GM12878 (cell line): ENCODE measurements around the gene QSOX2. TPM values are rescaled to one million over a fixed set of nuclear protein-coding genes. Genes with fewer than 3 reads are reported as not detected.

ENCODE experiments used
- ATAC-seq: fragments of 200-7000 bp; cut with Tn5 transposase; 3 replicates; pipeline ENCODE4 v1.9.1; 2020; ENCODE audit warnings: mild to moderate bottlenecking, moderate library complexity
- BruUV-seq: library from RNA; stranded (reverse); fragments of 400-500 nt; replicated peaks from 2 replicates; lab custom pipeline; 2021; lab: Mats Ljungman, UMichigan
- CTCF ChIA-PET: fragments of 300-600 bp; sonication (Branson Sonifier 250); formaldehyde crosslinking; extraction: SDS; loops from one replicate; lab custom pipeline; 2021; ENCODE audit warnings: inconsistent platforms; lab: Yijun Ruan, JAX
- POLR2A ChIA-PET: fragments of 350-600 bp; formaldehyde crosslinking; extraction: SDS; loops from one replicate; lab custom pipeline; 2021; ENCODE audit warnings: inconsistent platforms; lab: Charles Lee
- RAD21 ChIA-PET: fragments of 300-600 bp; sonication (Branson Sonifier 250); formaldehyde crosslinking; loops from one replicate; lab custom pipeline; 2023; ENCODE audit warnings: antibody characterized with exemption; ENCODE audit not compliant: unreplicated experiment; lab: Charles Lee
- SMC1A ChIA-PET: fragments of 300-600 bp; sonication (Branson Sonifier 250); formaldehyde crosslinking; loops from one replicate; lab custom pipeline; 2023; ENCODE audit not compliant: unreplicated experiment, uncharacterized antibody; lab: Charles Lee
- DNase-seq: peaks from one replicate; pipeline ENCODE4 v3.0.0-alpha.2; 2011; ENCODE audit warnings: low read depth, low spot score
- FAIRE-seq: peaks from 3 replicates; lab custom pipeline; 2011; peaks lifted over from hg19 to GRCh38; lab: Jason Lieb, UNC
- H2AFZ ChIP-seq: 2 replicates; pipeline ENCODE4 v1.6.0; 2011; ENCODE audit warnings: low read depth, low read length, control low read depth; ENCODE audit not compliant: control insufficient read depth
- H3K27ac ChIP-seq: 2 replicates; pipeline ENCODE4 v1.5.1; 2011; ENCODE audit warnings: control low read depth; ENCODE audit not compliant: control insufficient read depth, insufficient read depth
- H3K27me3 ChIP-seq, 2 experiments: replicated peaks in 1 of 2; 2 replicates each; pipeline versions ENCODE4 v1.6.0 to v1.6.1; 2011; ENCODE audit warnings: low read length in 1 of 2; ENCODE audit not compliant: control insufficient read depth in 2 of 2, insufficient read depth in 2 of 2
- H3K36me3 ChIP-seq, 2 experiments: 2 replicates each; pipeline ENCODE4 v1.5.1; 2011; ENCODE audit warnings: low read length in 1 of 2; ENCODE audit not compliant: control insufficient read depth in 2 of 2, insufficient read depth in 2 of 2
- H3K4me1 ChIP-seq: 2 replicates; pipeline ENCODE4 v1.6.1; 2011; ENCODE audit warnings: mild to moderate bottlenecking, low read length, moderate library complexity, mixed read lengths; ENCODE audit not compliant: control insufficient read depth, insufficient read depth
- H3K4me2 ChIP-seq: 2 replicates; pipeline ENCODE4 v1.6.0; 2011; ENCODE audit warnings: control low read depth; ENCODE audit not compliant: control insufficient read depth, insufficient read depth
- H3K4me3 ChIP-seq: fragments of 200-600 bp; sonication (generic); 2 replicates; pipeline ENCODE4 v1.5.1; 2016
- H3K79me2 ChIP-seq: 2 replicates; pipeline ENCODE4 v1.6.0; 2011; ENCODE audit warnings: low read length; ENCODE audit not compliant: control insufficient read depth, insufficient read depth
- H3K9ac ChIP-seq: 2 replicates; pipeline ENCODE4 v1.8.0; 2011; ENCODE audit warnings: low read length, control low read depth, mixed read lengths; ENCODE audit not compliant: control insufficient read depth, insufficient read depth
- H3K9me3 ChIP-seq: replicated peaks from 3 replicates; pipeline ENCODE4 v1.5.1; 2011; ENCODE audit warnings: mild to moderate bottlenecking, low read length; ENCODE audit not compliant: control insufficient read depth, insufficient read depth
- H4K20me1 ChIP-seq: 2 replicates; pipeline ENCODE4 v1.6.0; 2011; ENCODE audit not compliant: control insufficient read depth, insufficient read depth
- CBX5 ChIP-seq: sonication (generic); IDR thresholded peaks from 2 replicates; pipeline ENCODE4 v1.6.1; 2016; ENCODE audit warnings: low read depth, moderate library complexity, mild to moderate bottlenecking, inconsistent platforms
- MXI1 ChIP-seq: fragments of 150-350 bp; IDR thresholded peaks from 2 replicates; pipeline ENCODE4 v1.6.1; 2011; ENCODE audit warnings: low read depth, mild to moderate bottlenecking, inconsistent platforms, low read length, improper control_type of control experiment
- MYB ChIP-seq: fragments of 150-350 bp; IDR thresholded peaks from 2 replicates; pipeline ENCODE4 v1.6.1; 2014; ENCODE audit warnings: mild to moderate bottlenecking, low read depth, low read length, borderline replicate concordance
- NR2C1 ChIP-seq: fragments of 450-650 bp; IDR thresholded peaks from 2 replicates; pipeline ENCODE4 v1.6.1; 2017; ENCODE audit warnings: antibody characterized with exemption, mild to moderate bottlenecking, moderate library complexity
- PAX8 ChIP-seq: fragments of 450-650 bp; IDR thresholded peaks from 2 replicates; pipeline ENCODE4 v1.6.1; 2017; ENCODE audit warnings: mild to moderate bottlenecking, moderate library complexity
- PML ChIP-seq: IDR thresholded peaks from 2 replicates; pipeline ENCODE4 v1.6.1; 2012; ENCODE audit warnings: low read length, inconsistent platforms
- SRF ChIP-seq, 2 experiments: IDR thresholded peaks; 2 replicates each; pipeline ENCODE4 v1.6.1; 2011; ENCODE audit warnings: low read depth in 2 of 2, low read length in 2 of 2, mild to moderate bottlenecking in 1 of 2, moderate library complexity in 1 of 2
- TCF12 ChIP-seq: IDR thresholded peaks from 2 replicates; pipeline ENCODE4 v1.6.1; 2011; ENCODE audit warnings: low read depth, mild to moderate bottlenecking, low read length
- YBX1 ChIP-seq: fragments of 450-650 bp; IDR thresholded peaks from 2 replicates; pipeline ENCODE4 v1.6.1; 2016; ENCODE audit warnings: antibody characterized with exemption
- ZNF207 ChIP-seq: fragments of 450-650 bp; IDR thresholded peaks from 2 replicates; pipeline ENCODE4 v1.6.1; 2014; ENCODE audit warnings: antibody characterized with exemption, mild to moderate bottlenecking, borderline replicate concordance
- ZNF687 ChIP-seq: fragments of 450-650 bp; IDR thresholded peaks from 2 replicates; pipeline ENCODE4 v1.6.1; 2017; ENCODE audit warnings: mild to moderate bottlenecking, moderate library complexity
- WGBS: methylation state at CpG from one replicate; pipeline ENCODE4 v1.1.6; 2016; ENCODE audit warnings: low lambda C conversion rate; ENCODE audit not compliant: insufficient replicate concordance, insufficient coverage; ENCODE audit errors: missing lambda C conversion rate; 5-methylcytosine and 5-hydroxymethylcytosine counted together
- in situ Hi-C: fragments of 300-500 bp; cut with MboI; formaldehyde crosslinking; loops from 9 replicates; pipeline ENCODE4 v1.14.3; 2018; ENCODE audit warnings: mixed read lengths
- intact Hi-C: fragments of 100-400 bp; cut with micrococcal nuclease; formaldehyde crosslinking; loops from one replicate; pipeline ENCODE4 v1.14.2; 2022; ENCODE audit not compliant: unreplicated experiment
- polyA plus RNA-seq, 11 experiments: library from polyadenylated mRNA; depleted of rRNA in 4 of 11; unstranded in 6 of 11; stranded (reverse) in 5 of 11; fragments of >200 nt; fragmentation: Nextera tagmentation in 4 of 11; fragmentation: Illumina TruSeq in 1 of 11; extraction: Ambion mirVana in 4 of 11; extraction: Trizol in 1 of 11; gene quantifications; 1 replicate in 1 of 11; 2 replicates in 10 of 11; pipeline versions ENCODE4 v1.2.1 to v1.2.3, GENCODE V29; 2011 to 2016; ENCODE audit warnings: inconsistent platforms in 2 of 11, missing spikeins in 2 of 11, low read depth in 1 of 11
- total RNA-seq, 4 experiments: library from RNA; depleted of rRNA in 3 of 4; stranded (reverse); fragments of >200 nt in 3 of 4; fragmentation: Illumina TruSeq in 1 of 4; extraction: Trizol in 1 of 4; gene quantifications; 2 replicates each; pipeline versions ENCODE4 v1.2.1 to v1.2.3, GENCODE V29; 2013 to 2021
- TF ChIP-seq, protein P1 (sequence below): fragments of 450-650 bp; IDR thresholded peaks from 2 replicates; pipeline ENCODE4 v1.6.1; 2016; ENCODE audit warnings: mild to moderate bottlenecking, moderate library complexity, borderline replicate concordance

Gene QSOX2
- total and polyA plus RNA-seq, 10 of the 15 experiments (the other 5 are each of a cell fraction or from before 2014, with no cell fraction given), result 0.34 to 16.1 (median 8.2) TPM

DNA sequence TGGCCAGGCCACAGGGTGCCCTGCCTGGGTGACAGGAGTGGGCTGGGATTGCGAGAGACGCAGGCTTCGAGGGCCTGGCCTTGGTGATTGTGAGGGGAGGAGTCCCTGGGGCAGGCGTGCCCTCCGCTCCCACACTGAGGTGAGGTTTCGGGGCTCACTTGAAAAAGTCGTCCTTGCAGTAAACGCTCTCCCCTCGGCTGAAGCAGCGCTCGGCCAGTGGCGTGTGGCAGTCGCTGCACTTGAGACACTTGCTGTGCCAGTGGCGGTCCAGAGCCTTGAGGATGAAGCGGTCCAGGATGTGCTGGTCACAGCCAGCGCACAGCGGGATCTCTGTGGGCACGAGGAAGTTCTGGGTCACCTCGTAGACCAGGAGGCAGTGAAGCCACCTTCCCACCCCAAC, 45.2 kb downstream of the QSOX2 start:
- H3K27me3 ChIP-seq, result peaks cover 13 to 18% of the 10 kb centered on the region in 2 experiments; a peak in 3 of 4 replicates

More for the DNA sequence above, 45.2 kb downstream of the QSOX2 start:
- no peak overlapping the region for H3K4me3 ChIP-seq
- peaks cover 4% of the 10 kb centered on the region; the same call in 1 of the 2 replicates for H4K20me1 ChIP-seq
- in situ Hi-C loops, result no loop called here
- ChIA-PET POLR2A (no interaction called here), CTCF (no interaction called here), SMC1A (no interaction called here), RAD21 (no interaction called here)
- H3K36me3 ChIP-seq, result no peaks in the 10 kb centered on the region; a peak in 1 of 4 replicates
- no peak overlapping the region for H3K9ac ChIP-seq
- intact Hi-C loops, result no loop called here
- TF ChIP-seq PML (no peak), ZNF687 (no peak), CBX5 (no peak), NR2C1 (no peak), MYB (no peak), SRF (IDR thresholded peaks at IDR 0.05; ENCODE audit: low read depth in 2 of 2, low read length in 2 of 2) (no peak), PAX8 (no peak), YBX1 (no peak), MXI1 (no peak), ZNF207 (no peak), TCF12 (no peak)
- TF ChIP-seq, protein P1, sequence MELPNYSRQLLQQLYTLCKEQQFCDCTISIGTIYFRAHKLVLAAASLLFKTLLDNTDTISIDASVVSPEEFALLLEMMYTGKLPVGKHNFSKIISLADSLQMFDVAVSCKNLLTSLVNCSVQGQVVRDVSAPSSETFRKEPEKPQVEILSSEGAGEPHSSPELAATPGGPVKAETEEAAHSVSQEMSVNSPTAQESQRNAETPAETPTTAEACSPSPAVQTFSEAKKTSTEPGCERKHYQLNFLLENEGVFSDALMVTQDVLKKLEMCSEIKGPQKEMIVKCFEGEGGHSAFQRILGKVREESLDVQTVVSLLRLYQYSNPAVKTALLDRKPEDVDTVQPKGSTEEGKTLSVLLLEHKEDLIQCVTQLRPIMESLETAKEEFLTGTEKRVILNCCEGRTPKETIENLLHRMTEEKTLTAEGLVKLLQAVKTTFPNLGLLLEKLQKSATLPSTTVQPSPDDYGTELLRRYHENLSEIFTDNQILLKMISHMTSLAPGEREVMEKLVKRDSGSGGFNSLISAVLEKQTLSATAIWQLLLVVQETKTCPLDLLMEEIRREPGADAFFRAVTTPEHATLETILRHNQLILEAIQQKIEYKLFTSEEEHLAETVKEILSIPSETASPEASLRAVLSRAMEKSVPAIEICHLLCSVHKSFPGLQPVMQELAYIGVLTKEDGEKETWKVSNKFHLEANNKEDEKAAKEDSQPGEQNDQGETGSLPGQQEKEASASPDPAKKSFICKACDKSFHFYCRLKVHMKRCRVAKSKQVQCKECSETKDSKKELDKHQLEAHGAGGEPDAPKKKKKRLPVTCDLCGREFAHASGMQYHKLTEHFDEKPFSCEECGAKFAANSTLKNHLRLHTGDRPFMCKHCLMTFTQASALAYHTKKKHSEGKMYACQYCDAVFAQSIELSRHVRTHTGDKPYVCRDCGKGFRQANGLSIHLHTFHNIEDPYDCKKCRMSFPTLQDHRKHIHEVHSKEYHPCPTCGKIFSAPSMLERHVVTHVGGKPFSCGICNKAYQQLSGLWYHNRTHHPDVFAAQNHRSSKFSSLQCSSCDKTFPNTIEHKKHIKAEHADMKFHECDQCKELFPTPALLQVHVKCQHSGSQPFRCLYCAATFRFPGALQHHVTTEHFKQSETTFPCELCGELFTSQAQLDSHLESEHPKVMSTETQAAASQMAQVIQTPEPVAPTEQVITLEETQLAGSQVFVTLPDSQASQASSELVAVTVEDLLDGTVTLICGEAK, result no peak
- no peak for DNase-seq
- BruUV-seq, result no TSS peak
- ATAC-seq, result no peak
- H3K27ac ChIP-seq, result no peak overlapping the region
- 0 out of 2 replicates have a peak, but pooled peaks cover 4% of the 10 kb centered on the region for H3K4me1 ChIP-seq
- 56% methylated on average over 12 of the region's 19 CpGs for WGBS
- H3K79me2 ChIP-seq, result no peaks in the 10 kb centered on the region
- no peak overlapping the region for H2AFZ ChIP-seq
- no peak overlapping the region for H3K4me2 ChIP-seq
- no peaks in the 10 kb centered on the region for H3K9me3 ChIP-seq
- no peak for FAIRE-seq
